A549 (cell line): ENCODE data around the gene PPM1L. TPM values are rescaled to one million over a fixed set of nuclear protein-coding genes. Genes with fewer than 3 reads are reported as not detected.

Experiments used
- ATAC-seq, 2 experiments: fragments of 200-7000 bp in 1 of 2; fragments of >200 bp in 1 of 2; cut with Nextera tagmentation in 1 of 2; cut with Tn5 transposase in 1 of 2; 3 replicates each; pipeline versions ENCODE4 v1.8.0 to v1.9.1; 2018 to 2020; ENCODE audit warnings: mild to moderate bottlenecking in 1 of 2, moderate library complexity in 1 of 2
- CTCF ChIA-PET: fragments of 300-600 bp; sonication (Branson Sonifier 250); formaldehyde crosslinking; extraction: SDS; loops from one replicate; lab custom pipeline; 2021; ENCODE audit warnings: antibody characterized with exemption, inconsistent platforms; lab: Yijun Ruan, JAX
- POLR2A ChIA-PET: fragments of 350-600 bp; formaldehyde crosslinking; extraction: SDS; loops from one replicate; lab custom pipeline; 2021; ENCODE audit warnings: antibody characterized with exemption, inconsistent platforms; lab: Yijun Ruan, JAX
- DNase-seq, 2 experiments: peaks; one replicate each; pipeline versions ENCODE4 v3.0.0 to v3.0.0-alpha.2; 2011 to 2016; ENCODE audit warnings: low read depth in 1 of 2, low spot score in 1 of 2
- FAIRE-seq: peaks from 2 replicates; lab custom pipeline; 2011; peaks lifted over from hg19 to GRCh38; lab: Jason Lieb, UNC
- H3K27ac ChIP-seq, 2 experiments: fragments of >200 bp; sonication (Bioruptor Twin); formaldehyde crosslinking; 3 replicates each; pipeline ENCODE4 v1.5.1; 2016 to 2017
- H3K4me1 ChIP-seq: fragments of >200 bp; sonication (Bioruptor Twin); formaldehyde crosslinking; 3 replicates; pipeline ENCODE4 v1.6.1; 2016
- H3K4me2 ChIP-seq: fragments of >200 bp; sonication (Bioruptor Twin); formaldehyde crosslinking; 3 replicates; pipeline ENCODE4 v1.6.1; 2016
- H3K4me3 ChIP-seq: fragments of >200 bp; sonication (Bioruptor Twin); formaldehyde crosslinking; 3 replicates; pipeline ENCODE4 v1.5.1; 2016
- H3K9me3 ChIP-seq: fragments of >200 bp; sonication (Bioruptor Twin); formaldehyde crosslinking; 3 replicates; pipeline ENCODE4 v1.6.1; 2016
- BCL3 ChIP-seq: fragments of >200 bp; sonication (Bioruptor Twin); formaldehyde crosslinking; IDR thresholded peaks from 3 replicates; pipeline ENCODE4 v1.6.1; 2016
- CEBPB ChIP-seq, 2 experiments: fragments of >200 bp in 1 of 2; sonication (Bioruptor Twin) in 1 of 2; formaldehyde crosslinking in 1 of 2; IDR thresholded peaks; 2 replicates each; pipeline ENCODE4 v1.6.1; 2012 to 2016
- CHD2 ChIP-seq: fragments of 150-350 bp; IDR thresholded peaks from 2 replicates; pipeline ENCODE4 v1.6.1; 2014; ENCODE audit warnings: low read length; ENCODE audit not compliant: partially characterized antibody
- CTCF ChIP-seq: fragments of >200 bp; sonication (Bioruptor Twin); formaldehyde crosslinking; IDR thresholded peaks from 3 replicates; pipeline ENCODE4 v1.5.1; 2016
- EHMT2 ChIP-seq: fragments of 200-600 bp; sonication (generic); IDR thresholded peaks from 2 replicates; pipeline ENCODE4 v1.6.1; 2016; ENCODE audit warnings: antibody characterized with exemption, low read depth, mild to moderate bottlenecking, moderate library complexity
- ESRRA ChIP-seq: fragments of 150-350 bp; IDR thresholded peaks from 2 replicates; pipeline ENCODE4 v1.6.1; 2014; ENCODE audit warnings: mild to moderate bottlenecking, low read length, borderline replicate concordance
- GATA3 ChIP-seq: IDR thresholded peaks from 2 replicates; pipeline ENCODE4 v1.6.1; 2012; ENCODE audit warnings: borderline replicate concordance
- HOXB13 ChIP-seq: fragments of 250-450 bp; sonication (Bioruptor Pico); IDR thresholded peaks from 2 replicates; pipeline ENCODE4 v1.5.0; 2020; ENCODE audit warnings: low read depth, mild to moderate bottlenecking, moderate library complexity
- MYC ChIP-seq: IDR thresholded peaks from 2 replicates; pipeline ENCODE4 v1.6.1; 2012; ENCODE audit warnings: mild to moderate bottlenecking, inconsistent platforms, low read length, improper control_type of control experiment, borderline replicate concordance
- RAD21 ChIP-seq, 2 experiments: fragments of >200 bp in 1 of 2; sonication (Bioruptor Twin) in 1 of 2; formaldehyde crosslinking in 1 of 2; IDR thresholded peaks in 1 of 2; conservative IDR thresholded peaks in 1 of 2; 2 replicates in 1 of 2; 3 replicates in 1 of 2; pipeline ENCODE4 v1.6.1; 2012 to 2018; ENCODE audit warnings: inconsistent platforms in 1 of 2
- RNF2 ChIP-seq: fragments of 200-600 bp; sonication (generic); IDR thresholded peaks from 2 replicates; pipeline ENCODE4 v1.6.1; 2016; ENCODE audit warnings: low read depth, mild to moderate bottlenecking, antibody characterized with exemption, moderate library complexity, borderline replicate concordance
- SMC3 ChIP-seq: fragments of >200 bp; sonication (Bioruptor Twin); formaldehyde crosslinking; IDR thresholded peaks from 3 replicates; pipeline ENCODE4 v1.6.1; 2018; ENCODE audit warnings: inconsistent platforms
- TFCP2L1 ChIP-seq: fragments of 250-450 bp; sonication (Bioruptor Pico); IDR thresholded peaks from 2 replicates; pipeline ENCODE4 v1.5.0; 2021; ENCODE audit warnings: mild to moderate bottlenecking
- ZNF302 ChIP-seq: fragments of 250-450 bp; sonication (Bioruptor Pico); IDR thresholded peaks from 2 replicates; pipeline ENCODE4 v1.9.0; 2021; ENCODE audit warnings: inconsistent platforms, mild to moderate bottlenecking, moderate library complexity
- WGBS: methylation state at CpG from one replicate; pipeline ENCODE4 v1.1.6; 2017; ENCODE audit errors: missing lambda C conversion rate; 5-methylcytosine and 5-hydroxymethylcytosine counted together
- polyA minus RNA-seq: library from RNA; depleted of rRNA, polyadenylated mRNA; stranded (reverse); fragments of >200 nt; gene quantifications from 2 replicates; pipeline ENCODE4 v1.2.3, GENCODE V29; 2011; rRNA and poly(A)+ RNA removed
- polyA plus RNA-seq, 4 experiments: library from polyadenylated mRNA; depleted of rRNA in 3 of 4; stranded (reverse); fragments of >200 nt; fragmentation: RNase III in 1 of 4; extraction: RNeasy Plus Mini Kit Qiagen cat#74134 plus additional on column Dnase treatment in 1 of 4; gene quantifications; 2 replicates in 3 of 4; 3 replicates in 1 of 4; pipeline ENCODE4 v1.2.3, GENCODE V29; 2011 to 2017
- TF ChIP-seq, protein P1 (sequence below): fragments of 450-650 bp; IDR thresholded peaks from 2 replicates; pipeline ENCODE4 v1.6.1; 2014; ENCODE audit warnings: antibody characterized with exemption
- TF ChIP-seq, protein P2 (sequence below): IDR thresholded peaks from 2 replicates; pipeline ENCODE4 v1.6.1; 2012; ENCODE audit warnings: low read depth, borderline replicate concordance
- TF ChIP-seq, protein P3 (sequence below): fragments of 200-600 bp; sonication (generic); IDR thresholded peaks from 2 replicates; pipeline ENCODE4 v1.6.1; 2016; ENCODE audit warnings: antibody characterized with exemption, mild to moderate bottlenecking, moderate library complexity

The PPM1L gene
- 0.45 and 0.69 TPM in 2 replicates for polyA plus RNA-seq (2011; rRNA removed)
- polyA plus RNA-seq (2012; cell fraction: cytosol; rRNA removed) = 0.13 and 0.17 TPM in 2 replicates
- polyA plus RNA-seq (2012; cell fraction: nucleus; rRNA removed) = 0.31 and 0.36 TPM in 2 replicates
- 0.26 to 0.39 TPM (median 0.27 TPM) in 3 replicates for polyA plus RNA-seq (2017; fragmentation: RNase III; extraction: RNeasy Plus Mini Kit Qiagen cat#74134 plus additional on column Dnase treatment)
- 0.63 and 1.4 TPM in 2 replicates for polyA minus RNA-seq

DNA sequence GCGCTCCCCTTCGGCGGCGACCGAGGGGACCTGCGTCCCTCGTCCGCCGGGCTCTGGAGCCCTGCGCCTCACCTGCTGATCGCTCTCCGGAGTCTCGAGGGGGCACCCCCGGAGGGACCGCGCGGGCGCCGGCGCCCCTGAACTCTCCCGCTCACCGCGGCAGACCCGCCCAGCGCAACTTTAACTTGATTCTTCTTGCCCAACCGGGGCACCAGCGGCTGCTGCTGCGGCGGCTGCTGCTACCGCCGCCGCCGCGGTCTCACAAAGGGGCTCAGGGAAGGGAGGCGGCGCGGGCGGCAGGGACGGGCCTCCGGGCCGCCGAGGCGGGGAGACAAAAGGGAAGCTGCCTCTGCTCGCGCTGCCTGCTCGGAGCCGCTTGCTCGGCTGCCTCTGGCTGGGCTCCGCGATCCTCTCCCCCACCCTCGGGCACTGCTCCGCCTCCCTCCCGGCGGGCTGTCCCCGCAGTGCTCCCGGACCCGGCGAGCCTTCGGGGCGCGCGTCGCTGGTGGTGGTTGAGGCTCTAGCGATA is at the start of gene PPM1L:
Gene PPM1L (plus strand): TSS at position 456 of the 529 bp plus-strand sequence.
- peak in 1 of 2 experiments; percentile 15 for DNase-seq
- TF ChIP-seq, protein P1, sequence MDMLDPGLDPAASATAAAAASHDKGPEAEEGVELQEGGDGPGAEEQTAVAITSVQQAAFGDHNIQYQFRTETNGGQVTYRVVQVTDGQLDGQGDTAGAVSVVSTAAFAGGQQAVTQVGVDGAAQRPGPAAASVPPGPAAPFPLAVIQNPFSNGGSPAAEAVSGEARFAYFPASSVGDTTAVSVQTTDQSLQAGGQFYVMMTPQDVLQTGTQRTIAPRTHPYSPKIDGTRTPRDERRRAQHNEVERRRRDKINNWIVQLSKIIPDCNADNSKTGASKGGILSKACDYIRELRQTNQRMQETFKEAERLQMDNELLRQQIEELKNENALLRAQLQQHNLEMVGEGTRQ = no peak
- TF ChIP-seq, protein P2, sequence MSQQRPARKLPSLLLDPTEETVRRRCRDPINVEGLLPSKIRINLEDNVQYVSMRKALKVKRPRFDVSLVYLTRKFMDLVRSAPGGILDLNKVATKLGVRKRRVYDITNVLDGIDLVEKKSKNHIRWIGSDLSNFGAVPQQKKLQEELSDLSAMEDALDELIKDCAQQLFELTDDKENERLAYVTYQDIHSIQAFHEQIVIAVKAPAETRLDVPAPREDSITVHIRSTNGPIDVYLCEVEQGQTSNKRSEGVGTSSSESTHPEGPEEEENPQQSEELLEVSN = 0 out of 2 replicates have a peak, but pooled peaks have one; percentile 10
- no peak for TF ChIP-seq ESRRA
- peak; percentile 74; the same call in 1 of the 2 replicates for TF ChIP-seq RNF2
- TF ChIP-seq HOXB13 (CRISPR knock-in tag) = no peak
- TF ChIP-seq, all 56 proteins: peak for 2
- POLR2A ChIA-PET = no interaction called here
- H3K4me1 ChIP-seq = peaks cover 9% of the 10 kb centered on the region; the same call in 1 of the 3 replicates
- CTCF ChIA-PET = interaction anchor here (0.7 to 1.2 kb wide), 3 partner anchors 19 to 132 kb away, joined by 3 to 4 read pairs (median 3); no protein-coding TSS in a partner anchor
- ATAC-seq (peak; percentile 65 to 66), FAIRE-seq (no peak)
- H3K27ac ChIP-seq = peak within 1 kb of the TSS; percentile 68 to 88
- WGBS = 2% methylated on average over 22 of the region's 64 CpGs
- H3K4me2 ChIP-seq = peak within 1 kb of the TSS; percentile 84
- no peaks in the 10 kb centered on the region for H3K9me3 ChIP-seq
- H3K4me3 ChIP-seq = peak within 1 kb of the TSS; percentile 57

DNA sequence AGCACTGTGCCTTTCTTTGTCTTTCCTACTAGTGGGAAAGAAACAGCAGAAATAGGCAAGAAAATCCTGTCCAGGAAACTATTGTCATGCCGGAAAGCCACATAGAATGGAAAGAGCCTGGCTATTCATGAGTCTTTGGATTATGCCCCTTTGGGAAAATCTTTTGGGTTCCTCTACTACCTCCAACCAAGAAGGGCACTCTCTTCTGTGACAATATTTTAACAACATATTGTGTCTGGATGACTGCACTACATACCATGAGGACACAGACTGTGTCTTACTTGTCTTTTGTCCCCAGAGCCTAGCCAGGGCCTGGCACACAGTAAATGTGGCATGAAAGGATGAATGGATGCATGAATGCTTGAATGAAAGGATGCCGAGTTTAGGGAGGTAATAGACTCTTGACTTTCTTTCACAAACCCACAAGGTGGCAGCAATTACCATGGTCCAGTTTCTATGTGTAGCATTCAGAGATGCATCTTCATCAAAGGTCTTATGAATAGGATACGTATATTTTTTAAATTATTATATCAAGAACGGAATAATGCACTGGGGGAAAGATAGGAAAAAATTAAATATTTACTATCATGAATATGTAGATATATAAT is 48.7 kb upstream of the PPM1L start:
- Histone ChIP-seq H3K27ac (no peak overlapping the region), H3K4me1 (no peaks in the 10 kb centered on the region), H3K4me2 (no peak overlapping the region), H3K4me3 (no peak overlapping the region), H3K9me3 (no peaks in the 10 kb centered on the region)
- TF ChIP-seq RAD21 (conservative IDR thresholded peaks at IDR 0.05 in 1 of 2, IDR thresholded peaks at IDR 0.05 in 1 of 2) = peak; percentile 74 to 77
- no peak for TF ChIP-seq CHD2
- TF ChIP-seq SMC3 = peak; percentile 66
- TF ChIP-seq TFCP2L1 (CRISPR knock-in tag) = no peak
- TF ChIP-seq CTCF = peak; percentile 61
- DNase-seq (peak; percentile 23 to 60), ATAC-seq (peak; percentile 65 to 93; a peak in 4 of 6 replicates), FAIRE-seq (peak; percentile 23)
- 7% methylated on average over 4 of the region's 4 CpGs for whole genome bisulfite sequencing
- POLR2A ChIA-PET = no interaction called here
- CTCF ChIA-PET = interaction anchor here (0.9 to 2.9 kb wide), 5 partner anchors 22 to 240 kb away, joined by 3 to 20 read pairs (median 3); no protein-coding TSS in a partner anchor

GRCh38 chr3:160709477-160710182 is 46.4 kb upstream of the PPM1L start:
- ChIA-PET POLR2A (no interaction called here), CTCF (interaction anchor here (0.7 to 2.1 kb wide), 5 partner anchors 11 to 234 kb away, joined by 3 to 20 read pairs (median 8); no protein-coding TSS in a partner anchor)
- Histone ChIP-seq H3K4me1 (no peaks in the 10 kb centered on the region), H3K9me3 (no peaks in the 10 kb centered on the region), H3K4me3 (no peak overlapping the region), H3K27ac (no peak overlapping the region), H3K4me2 (no peak overlapping the region)
- WGBS = 28% methylated on average over 3 of the region's 3 CpGs
- DNase-seq (no peak), FAIRE-seq (no peak), ATAC-seq (no peak)
- no peak for TF ChIP-seq EHMT2
- TF ChIP-seq HOXB13 (CRISPR knock-in tag) = no peak
- no peak for TF ChIP-seq MYC
- TF ChIP-seq ESRRA = no peak
- TF ChIP-seq ZNF302 (CRISPR knock-in tag) = no peak
- TF ChIP-seq CEBPB (IDR thresholded peaks at IDR 0.05) = no peak
- TF ChIP-seq BCL3 = no peak
- TF ChIP-seq, protein P3, sequence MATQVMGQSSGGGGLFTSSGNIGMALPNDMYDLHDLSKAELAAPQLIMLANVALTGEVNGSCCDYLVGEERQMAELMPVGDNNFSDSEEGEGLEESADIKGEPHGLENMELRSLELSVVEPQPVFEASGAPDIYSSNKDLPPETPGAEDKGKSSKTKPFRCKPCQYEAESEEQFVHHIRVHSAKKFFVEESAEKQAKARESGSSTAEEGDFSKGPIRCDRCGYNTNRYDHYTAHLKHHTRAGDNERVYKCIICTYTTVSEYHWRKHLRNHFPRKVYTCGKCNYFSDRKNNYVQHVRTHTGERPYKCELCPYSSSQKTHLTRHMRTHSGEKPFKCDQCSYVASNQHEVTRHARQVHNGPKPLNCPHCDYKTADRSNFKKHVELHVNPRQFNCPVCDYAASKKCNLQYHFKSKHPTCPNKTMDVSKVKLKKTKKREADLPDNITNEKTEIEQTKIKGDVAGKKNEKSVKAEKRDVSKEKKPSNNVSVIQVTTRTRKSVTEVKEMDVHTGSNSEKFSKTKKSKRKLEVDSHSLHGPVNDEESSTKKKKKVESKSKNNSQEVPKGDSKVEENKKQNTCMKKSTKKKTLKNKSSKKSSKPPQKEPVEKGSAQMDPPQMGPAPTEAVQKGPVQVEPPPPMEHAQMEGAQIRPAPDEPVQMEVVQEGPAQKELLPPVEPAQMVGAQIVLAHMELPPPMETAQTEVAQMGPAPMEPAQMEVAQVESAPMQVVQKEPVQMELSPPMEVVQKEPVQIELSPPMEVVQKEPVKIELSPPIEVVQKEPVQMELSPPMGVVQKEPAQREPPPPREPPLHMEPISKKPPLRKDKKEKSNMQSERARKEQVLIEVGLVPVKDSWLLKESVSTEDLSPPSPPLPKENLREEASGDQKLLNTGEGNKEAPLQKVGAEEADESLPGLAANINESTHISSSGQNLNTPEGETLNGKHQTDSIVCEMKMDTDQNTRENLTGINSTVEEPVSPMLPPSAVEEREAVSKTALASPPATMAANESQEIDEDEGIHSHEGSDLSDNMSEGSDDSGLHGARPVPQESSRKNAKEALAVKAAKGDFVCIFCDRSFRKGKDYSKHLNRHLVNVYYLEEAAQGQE = no peak
- no peak for TF ChIP-seq GATA3
